CD4-positive, CD25-positive, alpha-beta regulatory T cell (primary cell): Measurements from ENCODE around the gene PLEKHG4B. TPM values are rescaled to one million over a fixed set of nuclear protein-coding genes. Genes with fewer than 3 reads are reported as not detected.
A peak's percentile ranks its signal among the peaks of the same experiment; 100 is the strongest.
"Not testable (repeated sequence)": the region's sequence is repeated elsewhere in the genome, so short reads cannot be mapped to it uniquely, and the experiment has no call there.

Experiments
- ATAC-seq, 2 donors: fragments of 150-1000 bp; cut with Tn5 transposase; one replicate each; pipeline ENCODE4 v1.10.0; 2021; ENCODE audit warnings: low read depth in 2 of 2, moderate number of reproducible peaks in 2 of 2, moderate library complexity in 1 of 2
- DNase-seq, 3 donors: peaks; one replicate each; pipeline versions ENCODE4 v3.0.0 to v3.0.0-alpha.2; 2012 to 2022; ENCODE audit warnings: mixed read lengths in 1 of 3
- H3K27ac ChIP-seq: one replicate; pipeline ENCODE4 v1.7.0; 2013; ENCODE audit warnings: mild to moderate bottlenecking, low read length; ENCODE audit not compliant: insufficient read depth, poor library complexity, severe bottlenecking
- H3K27me3 ChIP-seq: one replicate; pipeline ENCODE4 v1.7.0; 2013; ENCODE audit warnings: low read length; ENCODE audit not compliant: control insufficient read depth, insufficient read depth
- H3K36me3 ChIP-seq: one replicate; pipeline ENCODE4 v1.7.0; 2013; ENCODE audit warnings: mild to moderate bottlenecking, low read length, moderate library complexity; ENCODE audit not compliant: control insufficient read depth, insufficient read depth
- H3K4me1 ChIP-seq: 2 replicates; pipeline ENCODE4 v1.7.0; 2013; ENCODE audit warnings: mild to moderate bottlenecking, low read length; ENCODE audit not compliant: insufficient read depth, control insufficient read depth, poor library complexity, severe bottlenecking
- H3K4me3 ChIP-seq: one replicate; pipeline ENCODE4 v1.7.0; 2013; ENCODE audit warnings: low read depth, mild to moderate bottlenecking, low read length, moderate library complexity
- H3K9me3 ChIP-seq, 2 experiments: 1 replicate in 1 of 2; 2 replicates in 1 of 2; pipeline ENCODE4 v1.7.0; 2013; ENCODE audit warnings: low read length in 2 of 2, mild to moderate bottlenecking in 1 of 2, moderate library complexity in 1 of 2; ENCODE audit not compliant: control insufficient read depth in 2 of 2
- H3K27ac Mint-ChIP-seq, 3 donors: one replicate each; pipeline ENCODE4 v1.8.0; 2020 to 2022; ENCODE audit warnings: mild to moderate bottlenecking in 3 of 3, mixed read lengths in 3 of 3, moderate library complexity in 2 of 3
- H3K27me3 Mint-ChIP-seq: one replicate; pipeline ENCODE4 v1.8.0; 2022; ENCODE audit warnings: mild to moderate bottlenecking, mixed read lengths
- H3K36me3 Mint-ChIP-seq: one replicate; pipeline ENCODE4 v1.8.0; 2020; ENCODE audit warnings: mixed read lengths
- H3K4me1 Mint-ChIP-seq, 4 donors: one replicate each; pipeline ENCODE4 v1.8.0; 2020 to 2022; ENCODE audit warnings: mixed read lengths in 4 of 4, mild to moderate bottlenecking in 1 of 4
- H3K4me3 Mint-ChIP-seq, 4 donors: one replicate each; pipeline ENCODE4 v1.8.0; 2020 to 2022; ENCODE audit warnings: mild to moderate bottlenecking in 4 of 4, mixed read lengths in 4 of 4, moderate library complexity in 3 of 4
- H3K9me3 Mint-ChIP-seq, 7 donors: one replicate each; pipeline ENCODE4 v1.8.0; 2020 to 2022; ENCODE audit warnings: mixed read lengths in 7 of 7, mild to moderate bottlenecking in 3 of 7, moderate library complexity in 2 of 7
- polyA plus RNA-seq, 4 donors: library from polyadenylated mRNA; unstranded; fragments of 300-500 nt; fragmentation: Illumina TruSeq; gene quantifications; one replicate each; pipeline ENCODE4 v1.2.3, GENCODE V29; 2021
- total RNA-seq: library from RNA; stranded (reverse); gene quantifications from one replicate; pipeline ENCODE4 v1.2.3, GENCODE V29; 2022

The PLEKHG4B gene
- total and polyA plus RNA-seq, 5 donors from 2014 or later: not detected

GRCh38 chr5:216076-216475 is 124.1 kb downstream of the PLEKHG4B start:
- H3K36me3 ChIP-seq, H3K9me3 Mint-ChIP-seq, H3K4me3 ChIP-seq, H3K27me3 Mint-ChIP-seq, H3K27ac ChIP-seq, ATAC-seq, H3K9me3 ChIP-seq, H3K27me3 ChIP-seq, DNase-seq: not testable (repeated sequence)
- H3K36me3 Mint-ChIP-seq: peaks cover 16% of the 10 kb centered on the region
- peaks cover 14 to 51% (median 36%) of the 10 kb centered on the region in 4 donors for H3K4me1 Mint-ChIP-seq
- H3K27ac Mint-ChIP-seq: peak overlapping the region in 1 of 3 donors; percentile 62
- H3K4me3 Mint-ChIP-seq: peak overlapping the region in 3 of 4 donors; percentile 52 to 85 (median 63)
- peaks cover 15% of the 10 kb centered on the region for H3K4me1 ChIP-seq

- Histone ChIP-seq H3K27ac (peak within 1 kb of the TSS; percentile 84), H3K4me3 (peak within 1 kb of the TSS; percentile 94), H3K4me1 (peaks cover 29% of the 10 kb centered on the region)
- peak within 1 kb of the TSS; percentile 94 to 99 (median 96) for H3K4me3 Mint-ChIP-seq
- DNase-seq (peak; percentile 94 to 99 (median 98)), ATAC-seq (peak; percentile 82 to 83)
- H3K36me3 ChIP-seq, H3K9me3 Mint-ChIP-seq, H3K27me3 ChIP-seq, H3K9me3 ChIP-seq, H3K27me3 Mint-ChIP-seq: not testable (repeated sequence)
- peaks cover 22 to 66% (median 49%) of the 10 kb centered on the region in 4 donors for H3K4me1 Mint-ChIP-seq
- H3K27ac Mint-ChIP-seq: peak within 1 kb of the TSS; percentile 88 to 98 (median 97)
- peaks cover 16% of the 10 kb centered on the region for H3K36me3 Mint-ChIP-seq
Measured at GRCh38 chr5:217494-218456, 125.8 kb downstream of the PLEKHG4B start, which contains the start of the genes CCDC127 and SDHA. TSS of gene CCDC127 (minus strand) at chr5:218153. CDS start at chr5:216849, 1,304 bp downstream. TSS of gene SDHA (plus strand) at chr5:218320. CDS start at chr5:218356, 36 bp downstream.

GRCh38 chr5:218457-219291 is 126.7 kb downstream of the PLEKHG4B start:
- Mint-ChIP-seq H3K27ac (peak overlapping the region; percentile 88 to 98 (median 97)), H3K27me3 (peaks cover 6% of the 10 kb centered on the region), H3K36me3 (peaks cover 16% of the 10 kb centered on the region), H3K4me3 (peak overlapping the region; percentile 94 to 99 (median 96)), H3K4me1 (peaks cover 28 to 71% (median 56%) of the 10 kb centered on the region in 4 donors), H3K9me3 (no peaks in the 10 kb centered on the region)
- Histone ChIP-seq H3K9me3 (no peaks in the 10 kb centered on the region), H3K36me3 (peaks cover 3% of the 10 kb centered on the region), H3K4me3 (peak overlapping the region; percentile 94), H3K27ac (peak overlapping the region; percentile 84), H3K27me3 (no peaks in the 10 kb centered on the region), H3K4me1 (peaks cover 37% of the 10 kb centered on the region)
- DNase-seq: peak; percentile 6 to 27 (median 15)
- peak; percentile 5 to 12 for ATAC-seq

- Histone ChIP-seq H3K4me3 (peak overlapping the region; percentile 94), H3K27ac (peak overlapping the region; percentile 84), H3K36me3 (peaks cover 7% of the 10 kb centered on the region), H3K4me1 (peaks cover 37% of the 10 kb centered on the region), H3K9me3 (no peaks in the 10 kb centered on the region), H3K27me3 (no peaks in the 10 kb centered on the region)
- Mint-ChIP-seq H3K4me3 (peak overlapping the region; percentile 94 to 99 (median 96)), H3K27me3 (peaks cover 6% of the 10 kb centered on the region), H3K4me1 (peaks cover 26 to 68% (median 51%) of the 10 kb centered on the region in 4 donors), H3K36me3 (peaks cover 8% of the 10 kb centered on the region), H3K9me3 (no peaks in the 10 kb centered on the region), H3K27ac (peak overlapping the region; percentile 88 to 98 (median 97))
- DNase-seq (peak; percentile 15 to 65 (median 29)), ATAC-seq (peak; percentile 42 to 46)
Measured at GRCh38 chr5:219460-219863, 127.5 kb downstream of the PLEKHG4B start.

- peaks cover 6% of the 10 kb centered on the region for H3K27me3 Mint-ChIP-seq
- DNase-seq (peak in 2 of 3 donors; percentile 58 to 78), ATAC-seq (peak; percentile 22 to 40)
- Histone ChIP-seq H3K4me3 (peak overlapping the region; percentile 94), H3K27me3 (no peaks in the 10 kb centered on the region), H3K27ac (peak overlapping the region; percentile 84), H3K36me3 (peaks cover 12% of the 10 kb centered on the region), H3K9me3 (no peaks in the 10 kb centered on the region), H3K4me1 (peaks cover 37% of the 10 kb centered on the region)
- H3K4me1 Mint-ChIP-seq: peaks cover 26 to 62% (median 48%) of the 10 kb centered on the region in 4 donors
- peak overlapping the region; percentile 88 to 98 (median 97) for H3K27ac Mint-ChIP-seq
- H3K9me3 Mint-ChIP-seq: no peaks in the 10 kb centered on the region
- peaks cover 11% of the 10 kb centered on the region for H3K36me3 Mint-ChIP-seq
- peak overlapping the region; percentile 94 to 99 (median 96) for H3K4me3 Mint-ChIP-seq
Measured at GRCh38 chr5:219991-220390, 128.0 kb downstream of the PLEKHG4B start.

- Mint-ChIP-seq H3K4me3 (peak overlapping the region; percentile 53 to 68 (median 60)), H3K36me3 (peaks cover 27% of the 10 kb centered on the region), H3K27ac (peak overlapping the region; percentile 80 to 83 (median 83)), H3K4me1 (peaks cover 26 to 45% (median 34%) of the 10 kb centered on the region in 4 donors)
- not testable (repeated sequence) for H3K27me3 Mint-ChIP-seq, ATAC-seq, H3K9me3 ChIP-seq, H3K27me3 ChIP-seq, DNase-seq, H3K9me3 Mint-ChIP-seq, H3K27ac ChIP-seq
- H3K4me1 ChIP-seq: peaks cover 37% of the 10 kb centered on the region
- H3K4me3 ChIP-seq: peak overlapping the region; percentile 12
- H3K36me3 ChIP-seq: peaks cover 38% of the 10 kb centered on the region
Measured at GRCh38 chr5:222951-223715, 131.2 kb downstream of the PLEKHG4B start.
